HEK293 (cell line): ENCODE measurements around the gene SLX1A.
"Not testable (repeated sequence)": the region's sequence is repeated elsewhere in the genome, so short reads cannot be mapped to it uniquely, and the experiment has no call there.

Experiments
- CTCF ChIA-PET: fragments of 350-600 bp; formaldehyde crosslinking; extraction: SDS; loops from one replicate; lab custom pipeline; 2021; ENCODE audit warnings: antibody characterized with exemption; lab: Yijun Ruan, JAX
- POLR2A ChIA-PET: fragments of 300-600 bp; formaldehyde crosslinking; extraction: SDS; loops from one replicate; lab custom pipeline; 2020; ENCODE audit warnings: antibody characterized with exemption, inconsistent platforms; lab: Yijun Ruan, JAX
- H3K27ac ChIP-seq: fragments of 200-500 bp; sonication (Bioruptor generic); 2 replicates; pipeline ENCODE4 v1.5.1; 2014; ENCODE audit warnings: low read depth, low read length, control low read depth, inconsistent platforms; ENCODE audit errors: extremely low read depth
- H3K36me3 ChIP-seq, 2 experiments: fragments of 200-500 bp in 1 of 2; sonication (Bioruptor generic) in 1 of 2; 1 replicate in 1 of 2; 2 replicates in 1 of 2; pipeline ENCODE4 v1.5.1; 2014 to 2017; ENCODE audit warnings: inconsistent platforms in 2 of 2, low read length in 2 of 2; ENCODE audit not compliant: control insufficient read depth in 2 of 2, insufficient read depth in 1 of 2
- H3K4me1 ChIP-seq: fragments of 200-500 bp; sonication (Bioruptor generic); 2 replicates; pipeline ENCODE4 v1.5.1; 2014; ENCODE audit warnings: mild to moderate bottlenecking, low read length, inconsistent platforms; ENCODE audit not compliant: control insufficient read depth, insufficient read depth
- H3K4me3 ChIP-seq: 2 replicates; pipeline ENCODE4 v1.5.1; 2011; ENCODE audit warnings: low read depth, mild to moderate bottlenecking, control low read depth, low read length, moderate library complexity
- H3K9me3 ChIP-seq: fragments of 200-500 bp; sonication (Bioruptor generic); 2 replicates; pipeline ENCODE4 v1.5.1; 2014; ENCODE audit warnings: low read depth, low read length, inconsistent platforms; ENCODE audit not compliant: control insufficient read depth, insufficient read depth
- GLIS1 ChIP-seq: fragments of 450-650 bp; formaldehyde crosslinking; IDR thresholded peaks from 2 replicates; pipeline ENCODE4 v1.5.1; 2016; ENCODE audit warnings: missing biosample characterization, missing genetic modification characterization
- KLF8 ChIP-seq: fragments of 450-650 bp; formaldehyde crosslinking; IDR thresholded peaks from 2 replicates; pipeline ENCODE4 v1.5.1; 2016; ENCODE audit warnings: missing biosample characterization, missing genetic modification characterization
- OSR2 ChIP-seq: fragments of 450-650 bp; formaldehyde crosslinking; IDR thresholded peaks from 2 replicates; pipeline ENCODE4 v1.5.1; 2016; ENCODE audit warnings: missing biosample characterization, missing genetic modification characterization
- PRDM1 ChIP-seq: fragments of 450-650 bp; formaldehyde crosslinking; IDR thresholded peaks from 2 replicates; pipeline ENCODE4; 2016; ENCODE audit warnings: missing biosample characterization, missing genetic modification characterization
- SP7 ChIP-seq: fragments of 450-650 bp; formaldehyde crosslinking; IDR thresholded peaks from 2 replicates; pipeline ENCODE4 v1.5.1; 2016; ENCODE audit warnings: missing biosample characterization, missing genetic modification characterization
- TRIM28 ChIP-seq: IDR thresholded peaks from 2 replicates; pipeline ENCODE4 v1.6.1; 2011; ENCODE audit warnings: low read length, control low read depth, borderline replicate concordance
- ZBTB20 ChIP-seq: fragments of 450-650 bp; formaldehyde crosslinking; IDR thresholded peaks from 2 replicates; pipeline ENCODE4 v1.5.1; 2016; ENCODE audit warnings: missing biosample characterization, missing genetic modification characterization
- ZBTB44 ChIP-seq: fragments of 450-650 bp; IDR thresholded peaks from 2 replicates; pipeline ENCODE4 v1.5.1; 2018; ENCODE audit warnings: missing biosample characterization, mild to moderate bottlenecking, missing genetic modification characterization
- ZFP69B ChIP-seq: fragments of 450-650 bp; formaldehyde crosslinking; IDR thresholded peaks from 2 replicates; pipeline ENCODE4 v1.5.1; 2016; ENCODE audit warnings: missing biosample characterization, missing genetic modification characterization
- ZIC2 ChIP-seq: fragments of 450-650 bp; formaldehyde crosslinking; IDR thresholded peaks from 2 replicates; pipeline ENCODE4 v1.5.1; 2016; ENCODE audit warnings: missing biosample characterization, missing genetic modification characterization
- ZNF10 ChIP-seq: fragments of 450-650 bp; formaldehyde crosslinking; IDR thresholded peaks from 2 replicates; pipeline ENCODE4 v1.5.1; 2017; ENCODE audit warnings: missing biosample characterization, missing genetic modification characterization
- ZNF394 ChIP-seq: fragments of 450-650 bp; formaldehyde crosslinking; IDR thresholded peaks from 2 replicates; pipeline ENCODE4 v1.5.1; 2016; ENCODE audit warnings: missing biosample characterization, missing genetic modification characterization, mild to moderate bottlenecking, moderate library complexity, borderline replicate concordance
- ZNF558 ChIP-seq: fragments of 450-650 bp; formaldehyde crosslinking; IDR thresholded peaks from 2 replicates; pipeline ENCODE4 v1.5.1; 2016; ENCODE audit warnings: missing biosample characterization, missing genetic modification characterization
- ZNF660 ChIP-seq: fragments of 450-650 bp; IDR thresholded peaks from 2 replicates; pipeline ENCODE4 v1.5.1; 2018; ENCODE audit warnings: missing biosample characterization, mild to moderate bottlenecking, missing genetic modification characterization
- ZNF707 ChIP-seq: fragments of 450-650 bp; formaldehyde crosslinking; IDR thresholded peaks from 2 replicates; pipeline ENCODE4 v1.5.1; 2016; ENCODE audit warnings: missing biosample characterization, missing genetic modification characterization
- TF ChIP-seq, protein P1 (sequence below): fragments of 450-650 bp; formaldehyde crosslinking; conservative IDR thresholded peaks from 2 replicates; pipeline ENCODE4 v1.5.1; 2016; ENCODE audit warnings: low read depth, missing biosample characterization, missing genetic modification characterization
- TF ChIP-seq, protein P2 (sequence below): fragments of 450-650 bp; formaldehyde crosslinking; IDR thresholded peaks from 2 replicates; pipeline ENCODE4 v1.5.1; 2016; ENCODE audit warnings: missing biosample characterization, missing genetic modification characterization

Gene SLX1A

DNA sequence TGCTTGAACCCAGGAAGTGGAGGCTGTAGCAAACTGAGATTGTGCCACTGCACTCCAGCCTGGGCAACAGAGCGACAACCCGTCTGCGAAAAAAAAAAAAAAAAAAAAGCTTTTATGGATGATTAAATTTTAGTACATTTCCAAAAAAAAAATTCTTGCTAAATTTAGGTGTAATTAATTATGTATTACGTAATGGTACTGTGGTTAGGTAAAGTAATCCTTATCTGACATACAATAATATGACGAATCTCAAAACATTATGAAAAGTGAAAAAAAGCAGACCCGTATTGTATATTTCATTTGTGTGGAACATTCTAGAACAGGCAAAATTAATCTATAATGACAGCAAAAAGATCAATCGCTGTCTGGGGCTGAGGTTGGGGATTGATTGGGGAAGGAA lies 20.6 kb upstream of the SLX1A start:
- ChIA-PET POLR2A (interaction anchor here (0.6 kb wide), 1 partner anchor 525 kb away, joined by 6 read pairs; no protein-coding TSS in a partner anchor), CTCF (no interaction called here)
- no peak overlapping the region for H3K27ac ChIP-seq
- no peak overlapping the region for H3K4me3 ChIP-seq
- TF ChIP-seq, protein P1, sequence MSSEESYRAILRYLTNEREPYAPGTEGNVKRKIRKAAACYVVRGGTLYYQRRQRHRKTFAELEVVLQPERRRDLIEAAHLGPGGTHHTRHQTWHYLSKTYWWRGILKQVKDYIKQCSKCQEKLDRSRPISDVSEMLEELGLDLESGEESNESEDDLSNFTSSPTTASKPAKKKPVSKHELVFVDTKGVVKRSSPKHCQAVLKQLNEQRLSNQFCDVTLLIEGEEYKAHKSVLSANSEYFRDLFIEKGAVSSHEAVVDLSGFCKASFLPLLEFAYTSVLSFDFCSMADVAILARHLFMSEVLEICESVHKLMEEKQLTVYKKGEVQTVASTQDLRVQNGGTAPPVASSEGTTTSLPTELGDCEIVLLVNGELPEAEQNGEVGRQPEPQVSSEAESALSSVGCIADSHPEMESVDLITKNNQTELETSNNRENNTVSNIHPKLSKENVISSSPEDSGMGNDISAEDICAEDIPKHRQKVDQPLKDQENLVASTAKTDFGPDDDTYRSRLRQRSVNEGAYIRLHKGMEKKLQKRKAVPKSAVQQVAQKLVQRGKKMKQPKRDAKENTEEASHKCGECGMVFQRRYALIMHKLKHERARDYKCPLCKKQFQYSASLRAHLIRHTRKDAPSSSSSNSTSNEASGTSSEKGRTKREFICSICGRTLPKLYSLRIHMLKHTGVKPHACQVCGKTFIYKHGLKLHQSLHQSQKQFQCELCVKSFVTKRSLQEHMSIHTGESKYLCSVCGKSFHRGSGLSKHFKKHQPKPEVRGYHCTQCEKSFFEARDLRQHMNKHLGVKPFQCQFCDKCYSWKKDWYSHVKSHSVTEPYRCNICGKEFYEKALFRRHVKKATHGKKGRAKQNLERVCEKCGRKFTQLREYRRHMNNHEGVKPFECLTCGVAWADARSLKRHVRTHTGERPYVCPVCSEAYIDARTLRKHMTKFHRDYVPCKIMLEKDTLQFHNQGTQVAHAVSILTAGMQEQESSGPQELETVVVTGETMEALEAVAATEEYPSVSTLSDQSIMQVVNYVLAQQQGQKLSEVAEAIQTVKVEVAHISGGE = no peak
- no peak for TF ChIP-seq OSR2 (tag by site-specific recombination)
- no peak for TF ChIP-seq KLF8 (tag by site-specific recombination)
- H3K36me3 ChIP-seq = no peaks in the 10 kb centered on the region
- no peaks in the 10 kb centered on the region for H3K9me3 ChIP-seq
- H3K4me1 ChIP-seq = no peaks in the 10 kb centered on the region

DNA sequence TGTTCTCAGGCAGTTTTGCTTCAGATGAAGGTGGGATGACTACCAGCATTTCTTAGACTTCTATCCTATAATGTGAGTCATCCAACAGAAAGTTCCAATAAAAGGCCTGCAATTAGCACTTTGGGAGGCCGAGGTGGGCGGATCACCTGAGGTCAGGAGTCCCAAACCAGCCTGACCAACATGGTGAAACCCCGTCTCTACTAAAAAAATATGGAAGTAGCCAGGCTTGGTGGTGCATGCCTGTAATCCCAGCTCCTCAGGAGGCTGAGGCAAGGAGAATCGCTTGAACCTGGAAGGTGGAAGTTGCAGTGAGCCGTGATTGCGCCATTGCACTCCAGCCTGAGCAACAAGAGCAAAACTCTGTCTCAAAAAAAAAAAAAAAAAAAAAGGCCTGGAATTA lies 16.8 kb upstream of the SLX1A start:
- H3K4me1 ChIP-seq, H3K4me3 ChIP-seq, POLR2A ChIA-PET, H3K27ac ChIP-seq, H3K36me3 ChIP-seq, H3K9me3 ChIP-seq: not testable (repeated sequence)
- CTCF ChIA-PET = interaction anchor here (0.6 kb wide), 1 partner anchor 83 kb away, joined by 3 read pairs; no protein-coding TSS in a partner anchor
- peak; percentile 50 for TF ChIP-seq SP7 (tag by site-specific recombination)
- peak; percentile 60; the same call in 1 of the 2 replicates for TF ChIP-seq PRDM1

DNA sequence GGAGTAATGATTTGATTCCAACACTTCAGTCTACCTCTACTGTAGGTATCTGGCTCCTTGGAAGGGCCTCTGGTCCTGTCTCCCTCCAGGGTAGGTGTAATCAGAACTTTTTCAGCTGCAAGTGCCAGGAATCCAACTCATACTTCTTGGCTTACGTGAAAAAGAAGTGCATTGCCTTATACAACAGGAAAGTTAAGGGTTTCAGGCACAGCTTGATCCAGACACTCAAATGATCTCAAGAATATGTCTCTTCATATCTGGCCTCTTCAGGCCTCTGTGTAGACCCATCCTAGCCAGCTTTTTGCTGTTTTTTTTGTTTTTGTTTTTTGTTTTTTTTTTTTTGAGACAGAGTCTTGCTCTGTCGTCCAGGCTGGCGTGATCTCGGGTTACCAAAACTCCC lies 14.5 kb upstream of the SLX1A start:
- ChIA-PET POLR2A (interaction anchor here (1.0 to 1.3 kb wide), 2 partner anchors 67 to 87 kb away, joined by 3 to 8 read pairs; partner anchors contain the start of gene TBX6), CTCF (interaction anchor here (0.6 to 1.6 kb wide), 4 partner anchors 14 to 88 kb away, joined by 3 to 4 read pairs (median 3); partner anchors contain the start of gene TBX6)
- Histone ChIP-seq H3K4me1 (peaks cover 4% of the 10 kb centered on the region; the same call in 1 of the 2 replicates), H3K4me3 (no peak overlapping the region), H3K36me3 (no peaks in the 10 kb centered on the region), H3K27ac (no peak overlapping the region), H3K9me3 (no peaks in the 10 kb centered on the region)
- TF ChIP-seq ZNF10 (tag by site-specific recombination) (no peak), ZBTB44 (tag by site-specific recombination) (no peak), ZNF660 (tag by site-specific recombination) (no peak), ZNF394 (tag by site-specific recombination) (no peak), ZBTB20 (tag by site-specific recombination) (no peak), TRIM28 (no peak), ZNF707 (no peak), ZFP69B (tag by site-specific recombination) (no peak), ZIC2 (tag by site-specific recombination) (no peak), GLIS1 (tag by site-specific recombination) (no peak), ZNF558 (no peak)
- TF ChIP-seq, protein P2, sequence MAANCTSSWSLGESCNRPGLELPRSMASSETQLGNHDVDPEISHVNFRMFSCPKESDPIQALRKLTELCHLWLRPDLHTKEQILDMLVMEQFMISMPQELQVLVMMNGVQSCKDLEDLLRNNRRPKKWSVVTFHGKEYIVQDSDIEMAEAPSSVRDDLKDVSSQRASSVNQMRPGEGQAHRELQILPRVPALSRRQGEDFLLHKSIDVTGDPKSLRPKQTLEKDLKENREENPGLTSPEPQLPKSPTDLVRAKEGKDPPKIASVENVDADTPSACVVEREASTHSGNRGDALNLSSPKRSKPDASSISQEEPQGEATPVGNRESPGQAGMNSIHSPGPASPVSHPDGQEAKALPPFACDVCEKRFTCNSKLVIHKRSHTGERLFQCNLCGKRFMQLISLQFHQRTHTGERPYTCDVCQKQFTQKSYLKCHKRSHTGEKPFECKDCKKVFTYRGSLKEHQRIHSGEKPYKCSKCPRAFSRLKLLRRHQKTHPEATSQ = no peak
